Mesenchymal stem cell (in vitro differentiated cells and primary cell): ENCODE data around the gene STAG1.
"Not testable (repeated sequence)": the region's sequence is repeated elsewhere in the genome, so short reads cannot be mapped to it uniquely, and the experiment has no call there.

Experiments used
- DNase-seq: peaks from one replicate; pipeline ENCODE4 v3.0.0-alpha.2; 2013
- H2AFZ ChIP-seq: one replicate; pipeline ENCODE4 v1.6.1; 2013; ENCODE audit warnings: low read depth, mild to moderate bottlenecking, control low read depth, inconsistent platforms, low read length, moderate library complexity
- H2AK5ac ChIP-seq: 2 replicates; pipeline ENCODE4 v1.6.1; 2013; ENCODE audit warnings: low read length, moderate library complexity, mild to moderate bottlenecking, inconsistent platforms; ENCODE audit not compliant: severe bottlenecking
- H2BK120ac ChIP-seq: one replicate; pipeline ENCODE4 v1.6.1; 2013; ENCODE audit warnings: low read depth, mild to moderate bottlenecking, inconsistent platforms, low read length, moderate library complexity
- H2BK12ac ChIP-seq, 2 experiments: one replicate each; pipeline ENCODE4 v1.6.1; 2013; ENCODE audit warnings: inconsistent platforms in 2 of 2, low read length in 2 of 2, mild to moderate bottlenecking in 2 of 2, moderate library complexity in 2 of 2, control low read depth in 1 of 2
- H2BK15ac ChIP-seq: one replicate; pipeline ENCODE4 v1.6.1; 2013; ENCODE audit warnings: mild to moderate bottlenecking, low read depth, inconsistent platforms; ENCODE audit not compliant: poor library complexity, severe bottlenecking
- H2BK5ac ChIP-seq: 2 replicates; pipeline ENCODE4 v1.6.1; 2013; ENCODE audit warnings: low read depth, mild to moderate bottlenecking, low read length, control low read depth, inconsistent platforms; ENCODE audit not compliant: poor library complexity, severe bottlenecking
- H3K14ac ChIP-seq, 2 experiments: one replicate each; pipeline ENCODE4 v1.6.1; 2013; ENCODE audit warnings: inconsistent platforms in 2 of 2, low read length in 2 of 2, control low read depth in 1 of 2, mild to moderate bottlenecking in 1 of 2, moderate library complexity in 1 of 2
- H3K18ac ChIP-seq, 2 experiments: one replicate each; pipeline ENCODE4 v1.6.1; 2013; ENCODE audit warnings: inconsistent platforms in 2 of 2, low read length in 2 of 2, control low read depth in 1 of 2, low read depth in 1 of 2, mild to moderate bottlenecking in 1 of 2
- H3K23ac ChIP-seq, 2 experiments: one replicate each; pipeline ENCODE4 v1.6.1; 2013; ENCODE audit warnings: inconsistent platforms in 2 of 2, low read length in 2 of 2, mild to moderate bottlenecking in 2 of 2, moderate library complexity in 2 of 2, control low read depth in 1 of 2
- H3K27ac ChIP-seq: 2 replicates; pipeline ENCODE4 v1.5.1; 2013; ENCODE audit warnings: mild to moderate bottlenecking, moderate library complexity, low read length, control low read depth, inconsistent platforms; ENCODE audit not compliant: poor library complexity, severe bottlenecking
- H3K27me3 ChIP-seq, 2 experiments: 2 replicates each; pipeline versions ENCODE4 v1.6.1 to v1.7.0; 2013; ENCODE audit warnings: low read length in 2 of 2, mild to moderate bottlenecking in 2 of 2, moderate library complexity in 2 of 2, control low read depth in 1 of 2, inconsistent platforms in 1 of 2; ENCODE audit not compliant: control insufficient read depth in 1 of 2, insufficient read depth in 1 of 2
- H3K36me3 ChIP-seq, 2 experiments: 2 replicates each; pipeline versions ENCODE4 v1.6.1 to v1.7.0; 2013; ENCODE audit warnings: low read length in 2 of 2, control low read depth in 1 of 2, inconsistent platforms in 1 of 2, low read depth in 1 of 2, mild to moderate bottlenecking in 1 of 2; ENCODE audit not compliant: insufficient read depth in 2 of 2, control insufficient read depth in 1 of 2
- H3K4ac ChIP-seq, 2 experiments: one replicate each; pipeline ENCODE4 v1.6.1; 2013; ENCODE audit warnings: inconsistent platforms in 2 of 2, low read length in 2 of 2, mild to moderate bottlenecking in 2 of 2, moderate library complexity in 2 of 2, control low read depth in 1 of 2, low read depth in 1 of 2
- H3K4me1 ChIP-seq: 2 replicates; pipeline ENCODE4 v1.6.1; 2013; ENCODE audit warnings: low read depth, low read length, control low read depth; ENCODE audit not compliant: control insufficient read depth, insufficient read depth
- H3K4me2 ChIP-seq: 2 replicates; pipeline ENCODE4 v1.6.1; 2013; ENCODE audit warnings: low read length, mild to moderate bottlenecking, inconsistent platforms; ENCODE audit not compliant: poor library complexity, severe bottlenecking
- H3K4me3 ChIP-seq, 2 experiments: 2 replicates each; pipeline versions ENCODE4 v1.5.1 to v1.7.0; 2013; ENCODE audit warnings: low read length in 2 of 2, mild to moderate bottlenecking in 2 of 2, control low read depth in 1 of 2, low read depth in 1 of 2; ENCODE audit not compliant: insufficient read depth in 1 of 2
- H3K79me1 ChIP-seq: replicated peaks from 2 replicates; pipeline ENCODE4 v1.6.1; 2013; ENCODE audit warnings: mild to moderate bottlenecking, control low read depth, low read length, inconsistent platforms; ENCODE audit not compliant: poor library complexity, severe bottlenecking
- H3K9ac ChIP-seq: 2 replicates; pipeline ENCODE4 v1.7.0; 2013; ENCODE audit warnings: mild to moderate bottlenecking, low read length, moderate library complexity
- H3K9me3 ChIP-seq: 2 replicates; pipeline ENCODE4 v1.7.0; 2013; ENCODE audit warnings: mild to moderate bottlenecking, low read length; ENCODE audit not compliant: control insufficient read depth
- H4K8ac ChIP-seq: one replicate; pipeline ENCODE4 v1.6.1; 2013; ENCODE audit warnings: inconsistent platforms, mild to moderate bottlenecking, low read length, moderate library complexity
- H4K91ac ChIP-seq: one replicate; pipeline ENCODE4 v1.6.1; 2013; ENCODE audit warnings: mild to moderate bottlenecking, low read length, inconsistent platforms
- WGBS: methylation state at CpG from one replicate; pipeline ENCODE4 v1.1.7; 2013; ENCODE audit warnings: mixed read lengths; 5-methylcytosine and 5-hydroxymethylcytosine counted together

Gene STAG1

GRCh38 chr3:136490646-136491405, 261.4 kb downstream of the STAG1 start:
- no peak overlapping the region for H4K91ac ChIP-seq
- H3K27me3 ChIP-seq, result no peaks in the 10 kb centered on the region
- H4K8ac ChIP-seq, result no peak overlapping the region
- no peak overlapping the region for H2BK5ac ChIP-seq
- peaks cover 5 to 68% of the 10 kb centered on the region in 2 experiments for H3K36me3 ChIP-seq
- H3K4ac ChIP-seq, result no peak overlapping the region
- H2BK12ac ChIP-seq, result no peak overlapping the region
- H3K18ac ChIP-seq, result no peak overlapping the region
- no peak overlapping the region for H2AK5ac ChIP-seq
- no peak overlapping the region for H2AFZ ChIP-seq
- H3K9me3 ChIP-seq, result peaks cover 4% of the 10 kb centered on the region
- no peak overlapping the region for H3K9ac ChIP-seq
- no peak overlapping the region for H3K4me3 ChIP-seq
- H3K4me2 ChIP-seq, result no peak overlapping the region
- no peak overlapping the region for H3K27ac ChIP-seq
- no peak overlapping the region for H3K23ac ChIP-seq
- H3K79me1 ChIP-seq, result peaks cover 8% of the 10 kb centered on the region
- no peak overlapping the region for H3K14ac ChIP-seq
- no peak for DNase-seq
- H2BK15ac ChIP-seq, result no peak overlapping the region
- 97% methylated on average over 3 of the region's 4 CpGs for WGBS
- H3K4me1 ChIP-seq, result no peaks in the 10 kb centered on the region
- H2BK120ac ChIP-seq, result no peak overlapping the region

GRCh38 chr3:136485777-136486176, 266.4 kb downstream of the STAG1 start:
- no peak overlapping the region for H2BK12ac ChIP-seq
- H2AFZ ChIP-seq, result no peak overlapping the region
- H3K27ac ChIP-seq, result no peak overlapping the region
- no peak overlapping the region for H4K91ac ChIP-seq
- H4K8ac ChIP-seq, result no peak overlapping the region
- peaks cover 0 to 33% of the 10 kb centered on the region in 2 experiments for H3K36me3 ChIP-seq
- H3K14ac ChIP-seq, result no peak overlapping the region
- no peak overlapping the region for H3K4me2 ChIP-seq
- no peak overlapping the region for H2AK5ac ChIP-seq
- H2BK15ac ChIP-seq, result no peak overlapping the region
- no peaks in the 10 kb centered on the region for H3K27me3 ChIP-seq
- WGBS, result no CpG with 5 or more reads among the region's 1 CpG
- no peaks in the 10 kb centered on the region for H3K9me3 ChIP-seq
- no peak overlapping the region for H3K23ac ChIP-seq
- no peaks in the 10 kb centered on the region for H3K4me1 ChIP-seq
- no peak overlapping the region for H2BK5ac ChIP-seq
- H3K4ac ChIP-seq, result no peak overlapping the region
- no peak overlapping the region for H3K9ac ChIP-seq
- H3K79me1 ChIP-seq, result no peaks in the 10 kb centered on the region
- no peak overlapping the region for H2BK120ac ChIP-seq
- no peak overlapping the region for H3K4me3 ChIP-seq
- no peak for DNase-seq
- no peak overlapping the region for H3K18ac ChIP-seq

- no peaks in the 10 kb centered on the region for H3K27me3 ChIP-seq
- H3K9ac ChIP-seq, result no peak overlapping the region
- H3K4ac ChIP-seq, result no peak overlapping the region
- H3K36me3 ChIP-seq, result peaks cover 0 to 57% of the 10 kb centered on the region in 2 experiments
- H2BK120ac ChIP-seq, result no peak overlapping the region
- H3K79me1 ChIP-seq, result peaks cover 2% of the 10 kb centered on the region
- DNase-seq, result no peak
- no peak overlapping the region for H2BK5ac ChIP-seq
- no peak overlapping the region for H3K4me3 ChIP-seq
- H4K91ac ChIP-seq, result no peak overlapping the region
- no peak overlapping the region for H3K23ac ChIP-seq
- WGBS, result 100% methylated on average over 1 of the region's 1 CpG
- H3K14ac ChIP-seq, result no peak overlapping the region
- H4K8ac ChIP-seq, result no peak overlapping the region
- H3K4me1 ChIP-seq, result no peaks in the 10 kb centered on the region
- no peak overlapping the region for H3K27ac ChIP-seq
- no peaks in the 10 kb centered on the region for H3K9me3 ChIP-seq
- H2AK5ac ChIP-seq, result no peak overlapping the region
- H2AFZ ChIP-seq, result no peak overlapping the region
- H3K4me2 ChIP-seq, result no peak overlapping the region
- H2BK15ac ChIP-seq, result no peak overlapping the region
- no peak overlapping the region for H3K18ac ChIP-seq
- H2BK12ac ChIP-seq, result no peak overlapping the region
These were observed 275.9 kb downstream of the STAG1 start for GRCh38 chr3:136476280-136476679.

- H3K36me3 ChIP-seq, result peaks cover 0 to 61% of the 10 kb centered on the region in 2 experiments
- H3K27me3 ChIP-seq, H3K79me1 ChIP-seq, H4K8ac ChIP-seq, H3K4me1 ChIP-seq, H3K4ac ChIP-seq, H3K27ac ChIP-seq, H3K18ac ChIP-seq, H2BK12ac ChIP-seq, H3K23ac ChIP-seq, H4K91ac ChIP-seq, H3K4me2 ChIP-seq, H2BK120ac ChIP-seq, H3K14ac ChIP-seq, DNase-seq, H3K9me3 ChIP-seq, H3K4me3 ChIP-seq, H2BK15ac ChIP-seq, H2BK5ac ChIP-seq, H2AFZ ChIP-seq, H2AK5ac ChIP-seq, H3K9ac ChIP-seq: not testable (repeated sequence)
- 99% methylated on average over 3 of the region's 3 CpGs for WGBS
These were observed 277.3 kb downstream of the STAG1 start for GRCh38 chr3:136474876-136475275.
